Cardiac muscle cell (in vitro differentiated cells and primary cell): ENCODE data around the gene KCNH8. TPM values are rescaled to one million over a fixed set of nuclear protein-coding genes. Genes with fewer than 3 reads are reported as not detected.
A peak's percentile ranks its signal among the peaks of the same experiment; 100 is the strongest.
"Not testable (repeated sequence)": the region's sequence is repeated elsewhere in the genome, so short reads cannot be mapped to it uniquely, and the experiment has no call there.

Experiments used
- DNase-seq, 2 donors: peaks; one replicate each; pipeline versions ENCODE4 v3.0.0 to v3.0.0-alpha.2; 2010 to 2017; ENCODE audit warnings: low read depth in 1 of 2, low spot score in 1 of 2
- H3K27ac ChIP-seq: fragments of 200-600 bp; sonication (generic); 2 replicates; pipeline ENCODE4 v1.5.1; 2016
- H3K27me3 ChIP-seq: fragments of 200-600 bp; sonication (generic); 2 replicates; pipeline ENCODE4 v1.6.0; 2016; ENCODE audit warnings: control low read depth
- H3K36me3 ChIP-seq: fragments of 200-600 bp; sonication (generic); 2 replicates; pipeline ENCODE4 v1.5.1; 2016; ENCODE audit warnings: control low read depth
- H3K4me1 ChIP-seq: fragments of 200-600 bp; sonication (generic); 2 replicates; pipeline ENCODE4 v1.8.1; 2017; ENCODE audit warnings: low read depth, mild to moderate bottlenecking, mixed run types
- H3K4me3 ChIP-seq: fragments of 200-600 bp; sonication (generic); 2 replicates; pipeline ENCODE4 v1.5.1; 2016; ENCODE audit warnings: mild to moderate bottlenecking
- H3K9me3 ChIP-seq: fragments of 200-600 bp; sonication (generic); 2 replicates; pipeline ENCODE4 v1.5.1; 2017; ENCODE audit warnings: low read depth, mild to moderate bottlenecking, control low read depth
- polyA plus RNA-seq: library from polyadenylated mRNA; unstranded; fragments of >200 nt; fragmentation: Nextera tagmentation; extraction: Ambion mirVana; gene quantifications from 2 replicates; pipeline ENCODE4 v1.2.1, GENCODE V29; 2016
- total RNA-seq: library from RNA; depleted of rRNA; stranded (reverse); fragments of >200 nt; gene quantifications from 2 replicates; pipeline ENCODE4 v1.2.3, GENCODE V29; 2016
- TF ChIP-seq, protein P1 (sequence below): IDR thresholded peaks from 2 replicates; pipeline ENCODE4 v1.5.1; 2012; ENCODE audit warnings: low read depth, mild to moderate bottlenecking, low read length

Gene KCNH8
- 0.07 and 0.86 TPM in 2 replicates for total RNA-seq
- 0.19 TPM in 1 of 2 replicates, not detected in the other for polyA plus RNA-seq

- peaks cover 19% of the 10 kb centered on the region for H3K27me3 ChIP-seq
- TF ChIP-seq, protein P1, sequence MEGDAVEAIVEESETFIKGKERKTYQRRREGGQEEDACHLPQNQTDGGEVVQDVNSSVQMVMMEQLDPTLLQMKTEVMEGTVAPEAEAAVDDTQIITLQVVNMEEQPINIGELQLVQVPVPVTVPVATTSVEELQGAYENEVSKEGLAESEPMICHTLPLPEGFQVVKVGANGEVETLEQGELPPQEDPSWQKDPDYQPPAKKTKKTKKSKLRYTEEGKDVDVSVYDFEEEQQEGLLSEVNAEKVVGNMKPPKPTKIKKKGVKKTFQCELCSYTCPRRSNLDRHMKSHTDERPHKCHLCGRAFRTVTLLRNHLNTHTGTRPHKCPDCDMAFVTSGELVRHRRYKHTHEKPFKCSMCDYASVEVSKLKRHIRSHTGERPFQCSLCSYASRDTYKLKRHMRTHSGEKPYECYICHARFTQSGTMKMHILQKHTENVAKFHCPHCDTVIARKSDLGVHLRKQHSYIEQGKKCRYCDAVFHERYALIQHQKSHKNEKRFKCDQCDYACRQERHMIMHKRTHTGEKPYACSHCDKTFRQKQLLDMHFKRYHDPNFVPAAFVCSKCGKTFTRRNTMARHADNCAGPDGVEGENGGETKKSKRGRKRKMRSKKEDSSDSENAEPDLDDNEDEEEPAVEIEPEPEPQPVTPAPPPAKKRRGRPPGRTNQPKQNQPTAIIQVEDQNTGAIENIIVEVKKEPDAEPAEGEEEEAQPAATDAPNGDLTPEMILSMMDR, result no peak
- no peaks in the 10 kb centered on the region for H3K36me3 ChIP-seq
- peak; percentile 12 to 56 for DNase-seq
- no peaks in the 10 kb centered on the region for H3K9me3 ChIP-seq
- H3K4me3 ChIP-seq, result peak within 1 kb of the TSS; percentile 44
- H3K27ac ChIP-seq, result peak within 1 kb of the TSS; percentile 3
- no peaks in the 10 kb centered on the region for H3K4me1 ChIP-seq
Measured at GRCh38 chr3:19147905-19148767, at the start of gene KCNH8. Gene KCNH8 (plus strand): TSS chr3:19148510. CDS start chr3:19148720, 210 bp downstream.

DNA sequence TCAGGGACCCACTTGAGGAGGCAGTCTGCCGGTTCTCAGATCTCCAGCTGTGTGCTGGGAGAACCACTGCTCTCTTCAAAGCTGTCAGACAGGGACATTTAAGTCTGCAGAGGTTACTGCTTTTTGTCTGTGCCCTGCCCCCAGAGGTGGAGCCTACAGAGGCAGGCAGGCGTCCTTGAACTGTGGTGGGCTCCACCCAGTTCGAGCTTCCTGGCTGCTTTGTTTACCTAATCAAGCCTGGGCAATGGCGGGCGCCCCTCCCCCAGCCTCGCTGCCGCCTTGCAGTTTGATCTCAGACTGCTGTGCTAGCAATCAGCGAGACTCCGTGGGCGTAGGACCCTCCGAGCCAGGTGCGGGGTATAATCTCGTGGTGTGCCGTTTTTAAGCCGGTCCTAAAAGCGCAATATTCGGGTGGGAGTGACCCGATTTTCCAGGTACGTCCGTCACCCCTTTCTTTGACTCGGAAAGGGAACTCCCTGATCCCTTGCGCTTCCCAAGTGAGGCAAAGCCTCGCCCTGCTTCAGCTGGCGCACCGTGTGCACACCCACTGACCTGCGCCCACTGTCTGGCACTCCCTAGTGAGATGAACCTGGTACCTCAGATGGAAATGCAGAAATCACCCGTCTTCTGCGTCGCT lies 45.5 kb upstream of the KCNH8 start:
- Histone ChIP-seq H3K27ac (peak overlapping the region; percentile 64), H3K4me3 (peak overlapping the region; percentile 36)
- H3K9me3 ChIP-seq, H3K27me3 ChIP-seq, H3K4me1 ChIP-seq, H3K36me3 ChIP-seq: not testable (repeated sequence)
- DNase-seq, result peak in 1 of 2 donors; percentile 2

- H3K27me3 ChIP-seq, result no peaks in the 10 kb centered on the region
- no peak overlapping the region for H3K27ac ChIP-seq
- no peaks in the 10 kb centered on the region for H3K4me1 ChIP-seq
- H3K36me3 ChIP-seq, result no peaks in the 10 kb centered on the region
- H3K9me3 ChIP-seq, result no peaks in the 10 kb centered on the region
- peak overlapping the region; percentile 36 for H3K4me3 ChIP-seq
- DNase-seq, result no peak
- TF ChIP-seq, protein P1, result no peak
Measured at GRCh38 chr3:19103510-19103909, 44.8 kb upstream of the KCNH8 start.

GRCh38 chr3:19104459-19104858 lies 43.9 kb upstream of the KCNH8 start:
- no peak for DNase-seq
- H3K4me3 ChIP-seq, result no peak overlapping the region
- H3K27me3 ChIP-seq, result no peaks in the 10 kb centered on the region
- H3K4me1 ChIP-seq, result no peaks in the 10 kb centered on the region
- H3K36me3 ChIP-seq, result no peaks in the 10 kb centered on the region
- TF ChIP-seq, protein P1, result no peak
- H3K27ac ChIP-seq, result no peak overlapping the region
- H3K9me3 ChIP-seq, result no peaks in the 10 kb centered on the region

- DNase-seq, result no peak
- TF ChIP-seq, protein P1, result no peak
- Histone ChIP-seq H3K27ac (no peak overlapping the region), H3K9me3 (no peaks in the 10 kb centered on the region), H3K36me3 (no peaks in the 10 kb centered on the region), H3K4me3 (no peak overlapping the region), H3K4me1 (no peaks in the 10 kb centered on the region), H3K27me3 (no peaks in the 10 kb centered on the region)
Measured at GRCh38 chr3:19105826-19106225, 42.5 kb upstream of the KCNH8 start.

DNA sequence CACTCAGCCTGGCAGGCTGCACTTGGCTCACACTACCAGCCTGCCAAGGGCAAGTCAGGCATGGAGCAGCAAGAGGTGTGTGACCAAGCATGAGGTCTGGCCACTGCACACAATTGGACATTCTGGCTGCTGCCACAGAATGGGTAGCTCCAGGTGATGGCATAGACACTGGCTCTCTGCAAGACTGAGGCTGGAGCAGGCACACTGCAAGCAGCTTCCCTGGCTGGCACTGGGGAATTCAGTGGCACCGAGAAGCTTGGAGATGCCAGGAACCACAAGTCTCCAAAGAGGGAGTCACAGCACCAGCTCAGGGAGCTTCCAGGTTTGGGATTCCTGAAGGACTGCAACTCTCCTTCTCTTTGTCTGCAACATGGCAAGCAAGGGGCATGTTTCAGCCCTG lies 42.0 kb upstream of the KCNH8 start:
- H3K9me3 ChIP-seq, result no peaks in the 10 kb centered on the region
- no peak overlapping the region for H3K4me3 ChIP-seq
- no peaks in the 10 kb centered on the region for H3K4me1 ChIP-seq
- TF ChIP-seq, protein P1, result no peak
- H3K27me3 ChIP-seq, result no peaks in the 10 kb centered on the region
- DNase-seq, result no peak
- no peak overlapping the region for H3K27ac ChIP-seq
- H3K36me3 ChIP-seq, result no peaks in the 10 kb centered on the region
